Epithelial cell of prostate (primary cell): ENCODE results near the gene KCNJ6.
A peak's percentile ranks its signal among the peaks of the same experiment; 100 is the strongest.

Experiments
- DNase-seq: peaks from one replicate; pipeline ENCODE4 v3.0.0-alpha.2; 2011; ENCODE audit warnings: low read depth, low spot score
- H3K27ac ChIP-seq: fragments of 450-650 bp; 2 replicates; pipeline ENCODE4 v1.5.1; 2017; ENCODE audit warnings: mild to moderate bottlenecking

Gene KCNJ6

DNA sequence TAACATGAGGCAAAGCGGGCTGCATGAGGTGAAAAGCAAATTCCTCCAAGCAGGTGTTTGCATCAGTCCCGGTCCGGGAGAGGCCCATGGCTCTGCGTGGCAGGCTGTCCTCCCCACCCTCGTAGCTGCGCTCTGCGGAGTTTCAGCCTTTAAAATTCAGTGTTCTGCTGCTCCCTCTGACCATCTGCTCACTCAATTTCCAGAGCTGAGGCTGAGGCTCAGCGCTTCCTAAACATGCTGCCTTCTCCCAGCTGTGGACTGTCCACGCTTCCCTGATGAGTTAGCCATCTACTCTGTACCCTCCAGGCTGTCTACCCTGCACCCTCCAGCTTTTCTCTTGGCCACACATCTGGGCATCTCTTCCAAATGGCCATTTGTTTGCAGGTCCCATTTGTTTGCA, 87.7 kb downstream of the KCNJ6 start:
- DNase-seq, result no peak

DNA sequence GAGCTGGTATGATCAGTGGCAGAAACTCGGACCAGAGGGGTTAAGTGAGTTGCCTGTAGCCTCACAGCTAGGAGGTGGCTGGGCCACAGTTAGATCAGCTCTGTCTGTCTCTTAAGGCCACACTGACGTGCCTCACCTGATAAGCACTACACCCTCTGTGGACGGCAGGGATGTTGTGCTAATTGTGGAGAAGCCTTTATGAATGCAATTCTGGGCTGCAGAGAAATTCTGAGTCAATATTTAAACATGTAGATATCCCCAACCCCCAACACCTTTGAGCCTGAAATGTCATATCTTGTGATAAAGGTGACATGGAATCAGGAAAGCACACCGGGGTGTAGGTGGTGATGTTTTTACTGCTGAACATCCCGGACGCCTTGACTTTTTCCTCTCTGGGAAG, 88.3 kb downstream of the KCNJ6 start:
- no peak for DNase-seq
- no peak overlapping the region for H3K27ac ChIP-seq

More for the DNA sequence above, 87.7 kb downstream of the KCNJ6 start:
- H3K27ac ChIP-seq, result no peak overlapping the region

DNA sequence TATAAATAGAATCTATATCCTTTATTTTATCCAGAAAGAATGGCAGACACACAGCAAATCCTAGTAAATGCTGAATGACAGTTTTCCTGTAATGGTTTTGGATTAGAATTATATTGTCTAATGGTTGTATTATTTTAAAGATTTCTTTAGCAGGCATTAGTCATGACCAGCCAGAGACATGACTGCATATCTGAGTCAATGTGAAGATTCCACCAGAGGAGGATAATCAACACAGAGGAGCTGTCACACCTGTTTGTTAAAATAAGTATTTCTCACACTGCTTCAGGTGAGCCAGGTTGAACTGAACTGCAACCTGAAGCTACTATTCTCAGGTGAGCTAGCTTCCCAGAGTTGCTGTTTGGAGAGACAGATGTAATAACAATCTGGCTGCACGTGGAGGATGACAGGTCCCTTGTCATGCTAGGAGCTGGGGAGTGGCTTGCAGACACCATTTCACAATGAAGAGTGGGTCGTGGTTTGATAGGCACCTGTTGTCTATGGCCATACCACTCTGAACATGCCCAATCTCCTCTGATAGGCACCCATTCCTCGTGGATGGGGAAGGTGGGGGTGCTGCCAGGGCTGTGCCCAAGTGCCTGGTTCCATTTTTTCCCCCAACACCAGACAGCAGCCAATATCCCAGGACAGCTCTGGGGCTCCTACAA, 94.3 kb downstream of the KCNJ6 start:
- no peak overlapping the region for H3K27ac ChIP-seq
- DNase-seq, result peak; percentile 8

DNA sequence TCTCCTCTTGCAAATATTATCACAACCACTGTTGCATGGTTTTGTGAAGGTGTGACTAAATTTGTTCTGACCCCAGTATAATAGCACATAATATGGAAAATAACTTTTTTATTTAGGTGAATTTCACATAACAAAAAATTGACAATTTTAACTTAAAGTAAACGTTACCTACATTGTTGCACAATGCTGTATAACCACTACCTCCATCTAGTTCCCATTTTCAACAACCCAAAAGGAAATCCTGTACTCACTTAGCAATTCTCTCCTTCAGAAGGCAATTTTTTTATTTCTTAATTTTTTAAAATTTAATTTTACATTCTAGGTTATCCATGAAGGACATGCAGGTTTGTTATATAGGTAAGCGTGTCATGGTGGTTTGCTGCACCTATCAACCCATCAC, 95.2 kb downstream of the KCNJ6 start:
- DNase-seq, result no peak
- no peak overlapping the region for H3K27ac ChIP-seq

DNA sequence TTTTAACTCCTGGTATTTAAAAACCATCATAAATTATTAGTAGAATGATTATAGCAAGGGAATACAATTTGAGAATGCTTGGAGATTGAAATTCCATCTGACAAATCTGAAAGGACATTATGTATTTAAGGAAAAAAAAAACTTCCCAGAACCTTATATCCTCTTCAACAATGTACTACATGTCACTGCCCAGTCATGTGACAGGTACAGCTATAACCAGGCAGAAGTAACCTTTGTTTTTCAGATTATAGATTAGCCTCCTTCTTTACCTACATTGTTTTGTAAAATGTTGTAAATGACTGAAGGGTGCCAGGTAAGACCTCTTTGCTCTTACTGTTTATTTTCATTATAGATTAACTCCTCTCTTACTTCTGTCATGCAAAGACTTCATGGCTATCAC, 96.9 kb downstream of the KCNJ6 start:
- no peak overlapping the region for H3K27ac ChIP-seq
- DNase-seq, result no peak

DNA sequence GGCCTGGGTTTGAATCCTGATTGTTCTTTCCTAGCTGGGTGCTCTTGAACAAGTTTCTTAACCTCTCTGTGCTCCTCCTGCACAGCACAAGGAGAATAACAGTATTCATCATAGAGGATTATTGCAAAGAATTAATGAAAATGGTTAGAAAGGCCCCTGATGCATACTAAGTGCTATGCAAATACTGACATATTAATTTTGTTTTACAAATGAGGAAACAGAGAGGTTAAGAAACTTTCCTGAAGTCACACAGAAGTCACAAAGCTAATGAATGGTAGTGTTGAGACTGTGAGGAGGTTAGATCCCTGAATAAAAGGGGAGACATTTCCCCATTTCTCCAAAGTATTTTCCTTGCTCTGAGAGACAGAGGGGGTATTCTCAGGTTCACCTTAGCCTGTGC, 99.0 kb downstream of the KCNJ6 start:
- no peak for DNase-seq
- no peak overlapping the region for H3K27ac ChIP-seq

DNA sequence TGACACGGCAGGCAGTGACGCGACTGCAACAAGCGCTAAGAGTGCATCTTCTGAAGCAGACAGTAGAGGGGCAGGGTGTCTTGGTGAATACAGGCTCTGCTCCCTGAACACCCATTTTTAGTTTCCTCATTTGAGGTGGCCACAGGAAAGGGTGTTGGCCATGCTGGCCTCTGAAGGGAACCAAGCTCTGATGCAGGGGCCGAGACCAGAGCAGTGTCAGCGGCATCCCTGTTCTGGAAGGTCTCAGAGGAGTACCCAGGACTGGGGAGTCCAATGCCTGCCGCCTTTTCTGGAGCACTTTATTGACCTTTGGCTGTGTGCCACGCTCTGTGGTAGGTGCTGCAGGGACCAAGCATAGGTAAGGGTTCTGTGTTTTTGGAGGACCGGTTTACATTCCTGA, 100.4 kb downstream of the KCNJ6 start:
- no peak for DNase-seq
- H3K27ac ChIP-seq, result no peak overlapping the region

DNA sequence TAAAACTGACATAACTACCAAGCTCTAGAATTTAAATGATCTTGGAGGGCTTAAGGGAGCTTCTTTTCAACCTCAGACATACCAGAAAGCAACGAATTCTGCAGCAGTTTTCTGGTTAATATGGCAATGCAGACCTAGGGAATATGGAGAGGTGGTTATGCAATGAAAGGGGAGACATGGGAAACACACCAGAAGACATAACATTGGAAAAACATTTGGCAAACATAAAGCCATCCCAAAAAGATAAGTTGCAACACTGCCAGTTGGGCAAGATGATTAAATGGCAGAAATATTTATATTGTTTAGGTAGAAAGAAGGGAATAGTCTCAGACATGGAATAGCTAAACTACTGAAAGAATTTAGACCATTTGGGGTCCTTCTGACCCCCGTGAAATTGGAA, 104.5 kb downstream of the KCNJ6 start:
- DNase-seq, result no peak
- no peak overlapping the region for H3K27ac ChIP-seq

DNA sequence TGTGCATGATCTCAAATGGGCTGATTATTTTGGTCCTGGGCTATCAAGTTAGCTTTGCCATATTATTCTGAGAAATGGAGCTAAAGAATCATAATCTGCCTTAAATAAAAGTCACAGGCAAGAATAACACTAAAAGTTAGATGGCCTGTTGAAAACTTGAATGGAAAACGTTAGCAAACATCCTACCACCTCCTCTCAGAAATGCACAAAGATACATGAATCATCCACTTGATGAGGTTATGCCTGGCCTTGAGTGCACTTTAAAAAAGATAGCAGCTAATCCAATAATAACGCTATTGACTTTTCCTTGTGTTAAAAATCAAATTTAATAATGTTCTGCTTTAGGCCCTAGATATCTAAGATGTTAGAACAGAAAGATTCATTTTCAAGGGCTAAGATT, 108.0 kb downstream of the KCNJ6 start:
- DNase-seq, result no peak

DNA sequence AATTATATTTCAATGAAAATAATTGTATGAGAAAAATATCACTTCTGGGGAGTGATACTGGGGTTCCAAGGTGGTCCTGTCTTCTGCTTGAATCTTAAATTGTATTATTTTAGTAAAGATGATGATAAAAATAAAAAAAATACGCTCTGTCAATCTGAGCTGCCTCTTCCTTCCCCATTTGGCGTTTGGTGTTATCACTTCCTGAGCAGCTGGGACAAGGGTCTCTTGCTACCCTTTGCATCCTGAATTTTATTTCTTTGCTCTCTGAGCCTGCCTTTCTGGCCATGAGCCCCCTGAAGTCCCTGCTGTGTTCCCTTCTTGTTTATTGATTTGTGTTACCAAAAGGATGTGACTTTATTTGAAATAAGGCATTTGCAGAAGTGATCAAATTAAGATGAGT, 111.0 kb downstream of the KCNJ6 start:
- no peak for DNase-seq
- H3K27ac ChIP-seq, result no peak overlapping the region

More for the DNA sequence above, 108.0 kb downstream of the KCNJ6 start:
- H3K27ac ChIP-seq, result no peak overlapping the region

DNA sequence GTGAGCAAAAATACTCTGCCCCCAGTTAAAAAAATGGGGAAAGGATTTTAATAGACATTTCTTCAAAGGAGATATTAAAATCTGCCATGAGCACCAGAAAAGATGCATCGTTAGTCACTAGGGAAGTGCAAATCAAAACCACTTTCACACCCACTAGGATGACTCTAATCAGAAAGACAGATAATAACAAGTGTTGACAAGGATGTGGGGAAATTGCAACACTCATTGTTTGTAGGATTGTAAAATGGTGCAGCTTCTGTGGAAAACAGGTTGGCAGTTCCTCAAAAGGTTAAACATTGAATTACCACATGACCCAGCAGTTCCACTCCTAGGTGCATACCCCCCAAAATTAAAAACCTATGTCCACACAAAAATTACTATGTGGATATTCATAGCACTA, 112.3 kb downstream of the KCNJ6 start:
- DNase-seq, result no peak
- H3K27ac ChIP-seq, result no peak overlapping the region

DNA sequence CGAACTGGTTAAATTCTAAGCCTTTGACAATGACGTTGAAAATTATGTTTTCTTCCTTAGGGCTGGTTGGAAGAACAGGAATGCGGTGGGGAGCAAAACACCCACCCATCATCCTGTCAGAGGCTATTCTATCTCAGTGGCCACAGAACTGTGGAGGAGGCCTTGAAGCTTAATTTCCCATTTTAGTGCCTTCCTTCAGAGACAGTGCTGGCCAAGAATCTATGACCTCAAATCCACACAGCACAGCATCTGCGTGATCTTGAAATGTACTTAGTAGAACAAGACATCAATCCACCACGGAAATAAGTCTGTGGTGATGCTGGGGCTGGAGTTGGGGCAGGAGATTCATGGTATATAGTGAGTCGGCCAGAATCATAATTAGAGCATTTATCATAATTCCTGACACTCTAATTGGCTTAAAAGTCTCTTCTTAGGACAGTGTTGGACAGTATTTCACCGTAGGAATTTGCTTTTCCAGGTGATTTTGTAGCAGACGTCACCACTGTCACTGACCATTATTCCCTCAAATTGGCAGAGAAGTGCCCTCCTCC, 113.1 kb downstream of the KCNJ6 start:
- no peak overlapping the region for H3K27ac ChIP-seq
- no peak for DNase-seq

DNA sequence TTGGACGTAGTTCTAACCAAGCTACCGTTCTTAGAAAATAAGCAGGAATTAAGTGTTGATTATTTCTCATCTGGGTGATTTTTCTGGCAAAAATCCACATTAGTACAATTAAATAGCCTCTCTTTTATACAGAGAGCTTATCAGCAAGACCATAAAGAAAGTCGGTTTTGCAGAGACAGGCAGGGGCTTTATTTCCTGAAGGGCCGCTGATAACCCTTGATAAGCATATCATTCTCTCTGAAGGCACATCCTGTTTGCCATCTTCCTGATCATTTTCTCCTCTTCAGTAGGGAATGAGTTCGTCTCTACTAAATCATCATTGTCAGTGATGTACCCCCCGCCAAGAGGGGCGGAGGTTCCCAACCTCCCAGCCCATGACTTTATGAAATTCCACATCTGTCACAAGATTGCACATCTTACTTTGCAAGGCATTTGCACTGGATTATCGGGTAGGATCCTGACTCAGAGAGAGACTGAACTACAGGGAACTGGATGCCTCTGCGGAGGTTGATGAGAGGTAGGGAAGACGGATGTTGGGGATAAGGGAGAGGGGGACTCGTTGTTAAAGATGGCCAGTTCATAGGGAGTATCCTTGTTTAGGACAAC, 115.7 kb downstream of the KCNJ6 start:
- no peak overlapping the region for H3K27ac ChIP-seq

DNA sequence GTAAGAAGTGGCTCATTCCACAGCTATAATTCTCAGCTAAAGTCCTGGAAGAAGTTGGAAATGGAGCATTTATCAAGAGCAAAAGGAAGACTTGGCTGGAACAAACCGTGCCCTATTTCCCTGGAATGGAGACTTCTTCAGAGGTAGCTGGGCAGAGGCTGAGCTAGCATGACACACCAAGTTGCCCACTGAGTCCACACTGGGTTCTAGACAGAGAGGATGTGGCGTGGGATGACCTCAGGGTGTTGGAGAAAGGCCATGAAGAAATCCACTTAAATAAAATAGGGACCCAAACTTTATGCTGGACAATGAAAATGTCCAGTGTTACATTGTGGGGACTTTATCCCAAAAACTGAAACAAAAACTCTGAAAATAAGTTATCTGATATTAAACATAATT, 116.2 kb downstream of the KCNJ6 start:
- DNase-seq, result no peak
- H3K27ac ChIP-seq, result no peak overlapping the region

More for the DNA sequence above, 115.7 kb downstream of the KCNJ6 start:
- no peak for DNase-seq

DNA sequence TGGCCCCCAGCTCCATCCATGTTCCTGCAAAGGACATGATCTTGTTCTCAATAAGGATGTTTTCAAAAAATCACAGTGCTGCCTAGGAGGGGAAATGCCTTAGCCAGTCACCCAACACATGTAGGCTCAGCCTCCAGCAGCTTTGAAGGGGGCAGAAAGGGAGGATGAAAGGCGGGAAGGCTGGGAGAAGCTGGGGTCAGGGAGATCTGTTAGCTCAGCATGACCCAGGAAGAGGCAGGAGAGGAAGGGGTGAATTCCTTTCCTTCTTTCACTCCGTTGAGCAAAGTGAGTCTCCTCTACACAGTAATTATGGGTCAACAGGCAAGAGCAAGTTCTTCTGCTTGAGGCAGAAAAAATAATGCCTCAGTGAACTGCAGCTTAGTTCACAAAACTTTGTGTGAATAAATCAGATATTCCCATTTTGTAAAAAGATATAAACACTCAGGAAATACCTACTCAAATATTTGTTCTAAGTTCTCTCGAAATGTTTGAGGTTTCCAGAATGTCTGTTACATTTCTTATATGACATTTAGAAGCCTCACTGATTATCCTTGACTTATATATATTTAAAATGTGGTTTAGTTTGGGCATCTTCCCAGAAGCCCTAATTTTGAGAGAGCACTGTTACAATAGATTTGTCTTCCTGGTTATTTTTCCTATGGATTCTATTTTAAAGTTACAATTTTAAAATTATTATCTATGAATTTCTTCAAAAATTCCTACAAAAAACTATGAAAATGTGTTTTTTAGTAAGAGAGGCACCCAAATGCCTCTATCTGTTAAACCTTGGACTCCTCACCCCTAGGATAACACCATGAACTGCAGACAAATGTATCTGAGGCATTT, 116.8 kb downstream of the KCNJ6 start:
- H3K27ac ChIP-seq, result no peak overlapping the region

DNA sequence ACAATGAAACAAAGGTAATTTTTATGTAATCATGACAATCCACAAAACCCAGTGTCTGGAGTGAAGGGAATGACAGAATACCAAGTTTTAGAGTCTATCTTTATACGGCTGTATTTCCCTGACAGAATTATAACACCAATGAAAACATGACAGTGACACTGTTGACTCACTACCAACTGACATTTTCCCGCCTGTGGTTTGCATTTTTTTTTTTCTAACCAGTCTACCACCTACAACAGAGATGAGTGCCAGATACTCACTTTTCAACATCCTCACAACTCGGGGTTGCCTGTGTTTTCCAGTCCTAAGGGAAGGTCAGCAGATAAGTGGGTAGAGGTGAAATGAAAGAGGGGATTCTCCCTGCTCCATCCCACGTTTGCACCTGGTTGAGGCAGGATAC, 118.9 kb downstream of the KCNJ6 start:
- no peak overlapping the region for H3K27ac ChIP-seq
- no peak for DNase-seq

More for the DNA sequence above, 116.8 kb downstream of the KCNJ6 start:
- no peak for DNase-seq

DNA sequence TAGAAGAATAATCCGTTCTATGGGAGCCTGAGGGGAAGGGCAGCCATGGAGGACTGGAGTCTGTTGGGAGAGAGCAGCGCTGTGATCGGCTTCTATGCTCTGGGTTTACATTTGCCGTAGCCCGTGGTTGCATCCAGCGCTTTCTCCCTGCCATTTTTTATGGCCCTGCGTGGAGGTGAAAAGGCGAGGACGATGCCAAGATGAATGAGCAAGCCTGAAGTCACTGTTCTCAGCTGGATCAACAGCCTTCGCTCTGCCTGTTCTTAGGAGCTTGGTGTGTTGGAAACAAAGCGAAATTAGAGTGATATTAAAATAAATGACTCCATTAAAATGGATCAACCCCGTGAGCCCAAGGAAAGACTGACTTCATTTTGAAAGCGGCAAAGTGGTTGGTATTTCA, 120.2 kb downstream of the KCNJ6 start:
- DNase-seq, result no peak
- H3K27ac ChIP-seq, result no peak overlapping the region

DNA sequence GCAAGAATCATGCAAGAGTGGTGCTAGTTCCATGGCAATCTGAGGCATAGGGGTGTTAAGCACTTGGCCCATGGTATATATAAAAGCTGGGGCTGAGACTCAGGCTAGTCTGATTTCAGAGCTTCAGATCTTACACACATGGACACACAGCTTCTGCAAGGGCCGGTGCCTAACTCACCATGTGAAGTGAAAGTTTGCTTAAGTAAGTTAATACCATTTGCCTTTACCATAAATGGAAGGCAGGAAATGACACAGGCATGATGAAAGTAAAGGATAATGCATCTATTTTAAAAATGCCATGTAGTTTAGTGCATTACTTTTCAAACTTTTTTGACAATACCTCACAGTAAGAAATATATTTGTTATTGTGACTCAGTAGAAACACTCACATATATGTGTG, 122.6 kb downstream of the KCNJ6 start:
- no peak overlapping the region for H3K27ac ChIP-seq
- no peak for DNase-seq

DNA sequence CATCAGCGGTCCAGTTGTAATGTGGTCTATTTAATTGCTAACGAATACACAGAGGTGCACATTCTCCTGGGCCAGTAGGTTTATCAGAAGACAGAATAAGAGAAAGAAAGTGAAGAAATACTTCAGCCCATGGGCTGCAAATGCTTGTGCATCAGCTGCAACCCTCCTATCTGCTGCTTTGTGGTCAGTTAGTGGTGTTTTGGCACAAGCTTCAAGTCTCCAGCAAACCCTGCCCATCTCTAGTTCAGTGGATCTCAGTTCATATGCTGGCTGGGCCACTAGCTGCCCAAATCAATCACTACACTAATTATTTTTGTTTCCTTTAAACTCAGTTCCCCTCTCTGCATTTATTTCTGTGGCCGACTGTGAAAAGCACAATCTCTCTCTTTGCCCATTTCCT, 124.2 kb downstream of the KCNJ6 start:
- H3K27ac ChIP-seq, result no peak overlapping the region
- DNase-seq, result no peak

DNA sequence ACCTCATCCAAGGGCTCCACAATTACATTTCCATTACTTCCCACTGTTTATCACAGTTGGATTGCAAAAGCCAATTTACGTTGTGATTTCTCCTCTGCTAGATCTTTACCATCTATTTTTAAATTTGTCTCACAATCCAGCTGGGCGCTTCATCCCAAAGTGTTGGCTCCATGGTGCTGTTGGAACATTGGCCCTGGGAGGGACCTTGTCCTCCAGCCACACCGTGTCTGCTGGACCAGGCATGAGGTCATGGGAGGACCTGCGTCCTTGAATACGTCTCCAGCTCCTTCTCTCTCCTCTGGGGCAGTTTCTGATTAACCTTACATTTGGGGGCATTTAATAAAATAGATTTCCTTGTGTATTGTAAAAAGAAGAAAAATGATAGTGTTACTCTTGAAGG, 125.4 kb downstream of the KCNJ6 start:
- no peak overlapping the region for H3K27ac ChIP-seq
- DNase-seq, result no peak

DNA sequence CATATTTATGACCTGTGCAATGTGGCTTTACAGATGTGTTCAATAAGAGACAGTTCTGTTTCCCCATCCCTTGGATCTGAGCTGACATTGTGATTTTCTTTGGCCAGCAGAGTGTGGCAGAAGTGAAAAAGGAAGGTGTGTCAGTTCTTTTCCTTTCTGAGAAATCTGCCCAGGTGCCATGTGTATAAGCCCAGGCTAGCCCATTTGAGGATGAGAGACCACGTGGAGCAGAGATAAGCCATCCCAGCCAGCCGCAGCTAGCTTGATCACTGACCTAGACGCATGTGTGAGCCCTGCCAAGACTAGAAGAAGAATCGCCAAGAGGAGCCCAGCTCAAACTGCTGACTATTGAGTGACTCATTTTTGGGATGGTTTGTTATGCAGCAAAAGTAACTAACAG, 127.8 kb downstream of the KCNJ6 start:
- H3K27ac ChIP-seq, result no peak overlapping the region
- no peak for DNase-seq
